ENCODE measurements around the gene KCNJ8.

KCNJ8 gene

GRCh38 chr12:21764950-21765349 is 9.6 kb downstream of the KCNJ8 start:
- ATAC-seq = no peak
- TF ChIP-seq BACH2 (CRISPR knock-in tag; IDR thresholded peaks at IDR 0.05; ENCODE audit: borderline replicate concordance) (no peak), ARNTL (CRISPR knock-in tag; IDR thresholded peaks at IDR 0.05; ENCODE audit: borderline replicate concordance, low read depth) (no peak), ZNF70 (CRISPR knock-in tag; IDR thresholded peaks at IDR 0.05) (no peak; the same call in 1 of the 2 replicates), ZFP3 (CRISPR knock-in tag; IDR thresholded peaks at IDR 0.05) (no peak), ISL1 (CRISPR knock-in tag; IDR thresholded peaks at IDR 0.05) (no peak), ESRRG (CRISPR knock-in tag; IDR thresholded peaks at IDR 0.05) (no peak), ZNF565 (CRISPR knock-in tag; conservative IDR thresholded peaks at IDR 0.05; ENCODE audit: low read depth) (no peak), CREB5 (CRISPR knock-in tag; IDR thresholded peaks at IDR 0.05; ENCODE audit: low read depth) (no peak), TCF4 (CRISPR knock-in tag; IDR thresholded peaks at IDR 0.05; ENCODE audit: borderline replicate concordance) (no peak), SNAI2 (CRISPR knock-in tag; IDR thresholded peaks at IDR 0.05) (no peak), GLIS3 (CRISPR knock-in tag; IDR thresholded peaks at IDR 0.05) (no peak)
- TF ChIP-seq, protein P1, sequence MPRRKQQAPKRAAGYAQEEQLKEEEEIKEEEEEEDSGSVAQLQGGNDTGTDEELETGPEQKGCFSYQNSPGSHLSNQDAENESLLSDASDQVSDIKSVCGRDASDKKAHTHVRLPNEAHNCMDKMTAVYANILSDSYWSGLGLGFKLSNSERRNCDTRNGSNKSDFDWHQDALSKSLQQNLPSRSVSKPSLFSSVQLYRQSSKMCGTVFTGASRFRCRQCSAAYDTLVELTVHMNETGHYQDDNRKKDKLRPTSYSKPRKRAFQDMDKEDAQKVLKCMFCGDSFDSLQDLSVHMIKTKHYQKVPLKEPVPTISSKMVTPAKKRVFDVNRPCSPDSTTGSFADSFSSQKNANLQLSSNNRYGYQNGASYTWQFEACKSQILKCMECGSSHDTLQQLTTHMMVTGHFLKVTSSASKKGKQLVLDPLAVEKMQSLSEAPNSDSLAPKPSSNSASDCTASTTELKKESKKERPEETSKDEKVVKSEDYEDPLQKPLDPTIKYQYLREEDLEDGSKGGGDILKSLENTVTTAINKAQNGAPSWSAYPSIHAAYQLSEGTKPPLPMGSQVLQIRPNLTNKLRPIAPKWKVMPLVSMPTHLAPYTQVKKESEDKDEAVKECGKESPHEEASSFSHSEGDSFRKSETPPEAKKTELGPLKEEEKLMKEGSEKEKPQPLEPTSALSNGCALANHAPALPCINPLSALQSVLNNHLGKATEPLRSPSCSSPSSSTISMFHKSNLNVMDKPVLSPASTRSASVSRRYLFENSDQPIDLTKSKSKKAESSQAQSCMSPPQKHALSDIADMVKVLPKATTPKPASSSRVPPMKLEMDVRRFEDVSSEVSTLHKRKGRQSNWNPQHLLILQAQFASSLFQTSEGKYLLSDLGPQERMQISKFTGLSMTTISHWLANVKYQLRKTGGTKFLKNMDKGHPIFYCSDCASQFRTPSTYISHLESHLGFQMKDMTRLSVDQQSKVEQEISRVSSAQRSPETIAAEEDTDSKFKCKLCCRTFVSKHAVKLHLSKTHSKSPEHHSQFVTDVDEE (CRISPR knock-in tag; IDR thresholded peaks at IDR 0.05) = no peak

DNA sequence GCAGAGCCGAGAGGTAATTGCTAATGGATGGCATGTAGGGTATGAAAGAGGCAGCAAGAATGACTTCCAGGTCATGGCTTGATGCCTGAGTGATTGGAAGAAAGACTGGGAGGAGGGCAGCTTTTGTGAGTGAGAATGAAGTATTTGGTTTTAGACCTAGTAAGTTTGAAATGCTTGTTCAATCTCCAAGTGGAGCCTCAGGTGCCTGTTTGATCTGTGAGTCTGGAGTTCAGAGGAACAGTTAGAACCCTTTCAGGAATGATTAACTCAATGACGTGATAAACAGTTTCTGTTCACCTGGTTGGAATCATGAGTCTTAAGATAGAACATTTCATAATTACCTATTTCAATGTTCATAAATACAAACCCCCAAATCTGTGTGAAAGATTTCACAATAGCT is 10.4 kb downstream of the KCNJ8 start:
- no peak for ATAC-seq
- TF ChIP-seq GLIS3 (CRISPR knock-in tag; IDR thresholded peaks at IDR 0.05) (no peak), RARB (CRISPR knock-in tag; IDR thresholded peaks at IDR 0.05) (no peak), BACH2 (CRISPR knock-in tag; IDR thresholded peaks at IDR 0.05; ENCODE audit: borderline replicate concordance) (no peak), ZC3H10 (CRISPR knock-in tag; IDR thresholded peaks at IDR 0.05) (no peak), OSR1 (CRISPR knock-in tag; IDR thresholded peaks at IDR 0.05) (no peak), TCF4 (CRISPR knock-in tag; IDR thresholded peaks at IDR 0.05; ENCODE audit: borderline replicate concordance) (no peak), ZNF70 (CRISPR knock-in tag; IDR thresholded peaks at IDR 0.05) (no peak), ZFP30 (CRISPR knock-in tag; IDR thresholded peaks at IDR 0.05) (no peak), TOX (CRISPR knock-in tag; IDR thresholded peaks at IDR 0.05; ENCODE audit: borderline replicate concordance) (no peak), ZNF8 (CRISPR knock-in tag; IDR thresholded peaks at IDR 0.05) (no peak), ZNF565 (CRISPR knock-in tag; conservative IDR thresholded peaks at IDR 0.05; ENCODE audit: low read depth) (no peak), ISL1 (CRISPR knock-in tag; IDR thresholded peaks at IDR 0.05) (no peak), ZFP3 (CRISPR knock-in tag; IDR thresholded peaks at IDR 0.05) (no peak), CSRNP3 (CRISPR knock-in tag; IDR thresholded peaks at IDR 0.05) (no peak), ESRRG (CRISPR knock-in tag; IDR thresholded peaks at IDR 0.05) (no peak), CREB5 (CRISPR knock-in tag; IDR thresholded peaks at IDR 0.05; ENCODE audit: low read depth) (no peak)
- TF ChIP-seq, protein P1 (CRISPR knock-in tag; IDR thresholded peaks at IDR 0.05) = no peak
- TF ChIP-seq, protein P2, sequence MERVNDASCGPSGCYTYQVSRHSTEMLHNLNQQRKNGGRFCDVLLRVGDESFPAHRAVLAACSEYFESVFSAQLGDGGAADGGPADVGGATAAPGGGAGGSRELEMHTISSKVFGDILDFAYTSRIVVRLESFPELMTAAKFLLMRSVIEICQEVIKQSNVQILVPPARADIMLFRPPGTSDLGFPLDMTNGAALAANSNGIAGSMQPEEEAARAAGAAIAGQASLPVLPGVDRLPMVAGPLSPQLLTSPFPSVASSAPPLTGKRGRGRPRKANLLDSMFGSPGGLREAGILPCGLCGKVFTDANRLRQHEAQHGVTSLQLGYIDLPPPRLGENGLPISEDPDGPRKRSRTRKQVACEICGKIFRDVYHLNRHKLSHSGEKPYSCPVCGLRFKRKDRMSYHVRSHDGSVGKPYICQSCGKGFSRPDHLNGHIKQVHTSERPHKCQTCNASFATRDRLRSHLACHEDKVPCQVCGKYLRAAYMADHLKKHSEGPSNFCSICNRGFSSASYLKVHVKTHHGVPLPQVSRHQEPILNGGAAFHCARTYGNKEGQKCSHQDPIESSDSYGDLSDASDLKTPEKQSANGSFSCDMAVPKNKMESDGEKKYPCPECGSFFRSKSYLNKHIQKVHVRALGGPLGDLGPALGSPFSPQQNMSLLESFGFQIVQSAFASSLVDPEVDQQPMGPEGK (CRISPR knock-in tag; IDR thresholded peaks at IDR 0.05; ENCODE audit: borderline replicate concordance) = no peak
- TF ChIP-seq, protein P3, sequence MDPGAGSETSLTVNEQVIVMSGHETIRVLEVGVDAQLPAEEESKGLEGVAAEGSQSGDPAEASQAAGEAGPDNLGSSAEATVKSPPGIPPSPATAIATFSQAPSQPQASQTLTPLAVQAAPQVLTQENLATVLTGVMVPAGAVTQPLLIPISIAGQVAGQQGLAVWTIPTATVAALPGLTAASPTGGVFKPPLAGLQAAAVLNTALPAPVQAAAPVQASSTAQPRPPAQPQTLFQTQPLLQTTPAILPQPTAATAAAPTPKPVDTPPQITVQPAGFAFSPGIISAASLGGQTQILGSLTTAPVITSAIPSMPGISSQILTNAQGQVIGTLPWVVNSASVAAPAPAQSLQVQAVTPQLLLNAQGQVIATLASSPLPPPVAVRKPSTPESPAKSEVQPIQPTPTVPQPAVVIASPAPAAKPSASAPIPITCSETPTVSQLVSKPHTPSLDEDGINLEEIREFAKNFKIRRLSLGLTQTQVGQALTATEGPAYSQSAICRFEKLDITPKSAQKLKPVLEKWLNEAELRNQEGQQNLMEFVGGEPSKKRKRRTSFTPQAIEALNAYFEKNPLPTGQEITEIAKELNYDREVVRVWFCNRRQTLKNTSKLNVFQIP (CRISPR knock-in tag; IDR thresholded peaks at IDR 0.05; ENCODE audit: borderline replicate concordance, low read depth) = no peak

Data from SK-N-SH treated with all-trans-retinoic acid at 6 μM for 48 hours (cell line).